Skeletal muscle cell (primary cell): ENCODE results near the gene CACNA1B.
"Not testable (repeated sequence)": the region's sequence is repeated elsewhere in the genome, so short reads cannot be mapped to it uniquely, and the experiment has no call there.

Experiments
- DNase-seq: peaks from one replicate; pipeline ENCODE4 v3.0.0-alpha.2; 2010; ENCODE audit warnings: low read depth
- H3K4me3 ChIP-seq: 2 replicates; pipeline ENCODE4 v1.5.1; 2011; ENCODE audit warnings: low read depth, mild to moderate bottlenecking, control low read depth, low read length, moderate library complexity

CACNA1B gene

DNA sequence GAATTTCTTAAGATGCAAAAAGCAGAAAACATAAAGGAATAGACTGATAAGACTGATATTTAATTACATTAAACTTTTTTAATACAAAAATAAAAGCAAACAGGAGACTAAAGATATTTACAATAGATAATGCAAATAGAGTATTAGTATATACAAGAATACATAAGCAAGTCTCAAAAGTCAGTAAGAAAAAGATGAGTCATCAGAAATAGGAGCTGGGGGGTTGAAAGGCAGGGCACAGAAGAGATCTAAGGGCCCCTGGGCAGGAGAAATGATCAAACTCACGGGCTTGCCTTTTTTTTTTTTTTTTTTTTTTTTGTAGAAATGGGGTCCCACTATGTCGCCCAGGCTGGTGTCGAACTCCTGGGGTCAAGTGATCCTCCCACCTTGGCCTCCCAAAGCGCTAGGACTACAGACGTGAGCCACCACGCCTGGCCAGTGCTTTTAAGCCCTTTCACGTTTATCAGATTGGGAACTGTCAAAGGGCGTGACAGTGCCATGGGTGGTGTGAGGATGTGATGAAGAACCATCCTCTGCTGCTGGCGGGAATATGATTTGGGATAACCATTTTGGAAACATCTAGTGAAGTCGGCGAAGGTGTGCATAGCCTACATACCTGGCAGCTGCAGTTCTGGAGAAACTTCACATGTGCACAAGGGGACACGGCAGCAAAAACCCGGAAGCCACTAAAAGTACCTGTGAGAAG lies 126.1 kb downstream of the CACNA1B start:
- DNase-seq: no peak

DNA sequence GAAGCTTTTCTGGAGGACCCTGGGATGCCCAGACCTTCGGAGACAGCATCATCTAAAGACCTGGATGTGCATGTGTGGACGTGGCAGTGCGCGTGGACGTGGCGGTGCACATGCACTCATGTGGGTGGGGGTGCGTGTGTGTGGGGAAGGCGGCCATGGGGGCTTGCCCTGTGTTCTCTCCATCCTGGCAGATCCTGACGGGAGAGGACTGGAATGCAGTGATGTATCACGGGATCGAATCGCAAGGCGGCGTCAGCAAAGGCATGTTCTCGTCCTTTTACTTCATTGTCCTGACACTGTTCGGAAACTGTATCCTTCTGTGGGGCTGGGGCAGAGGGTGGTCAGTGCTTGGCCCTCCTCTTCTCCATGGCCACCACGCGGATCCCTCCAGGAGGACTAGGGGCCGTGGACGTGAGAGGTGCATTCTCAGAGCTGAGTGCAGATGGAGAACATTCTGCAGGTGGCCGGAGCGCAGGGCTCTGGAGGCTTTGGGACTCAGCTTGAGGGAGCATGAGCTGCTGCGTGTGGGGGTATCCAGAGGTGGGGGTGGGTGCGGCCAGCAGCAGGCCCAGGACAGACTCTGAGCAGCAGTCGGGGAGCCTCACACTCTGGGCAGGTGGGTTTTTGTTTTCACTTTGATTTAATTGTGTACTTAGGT lies 129.1 kb downstream of the CACNA1B start:
- H3K4me3 ChIP-seq: no peak overlapping the region
- DNase-seq: no peak

More for the DNA sequence above, 126.1 kb downstream of the CACNA1B start:
- no peak overlapping the region for H3K4me3 ChIP-seq

DNA sequence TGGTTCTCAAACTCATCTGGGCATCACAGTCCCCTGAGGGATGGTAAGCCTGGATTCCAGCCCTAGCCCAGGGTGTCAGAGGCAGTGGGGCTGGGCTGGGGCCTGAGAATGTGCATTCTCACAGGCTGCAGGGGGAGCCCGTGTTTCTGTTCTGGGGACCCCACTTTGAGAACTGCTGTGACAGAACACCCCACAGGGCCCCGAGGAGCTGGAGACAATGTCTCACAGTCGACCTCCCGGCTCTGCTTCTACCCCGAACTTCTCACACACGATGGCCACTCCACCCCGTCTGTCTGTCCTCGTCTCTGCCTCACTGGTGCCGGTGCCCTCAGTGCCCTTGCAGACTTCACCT lies 130.0 kb downstream of the CACNA1B start:
- no peak overlapping the region for H3K4me3 ChIP-seq
- DNase-seq: no peak

DNA sequence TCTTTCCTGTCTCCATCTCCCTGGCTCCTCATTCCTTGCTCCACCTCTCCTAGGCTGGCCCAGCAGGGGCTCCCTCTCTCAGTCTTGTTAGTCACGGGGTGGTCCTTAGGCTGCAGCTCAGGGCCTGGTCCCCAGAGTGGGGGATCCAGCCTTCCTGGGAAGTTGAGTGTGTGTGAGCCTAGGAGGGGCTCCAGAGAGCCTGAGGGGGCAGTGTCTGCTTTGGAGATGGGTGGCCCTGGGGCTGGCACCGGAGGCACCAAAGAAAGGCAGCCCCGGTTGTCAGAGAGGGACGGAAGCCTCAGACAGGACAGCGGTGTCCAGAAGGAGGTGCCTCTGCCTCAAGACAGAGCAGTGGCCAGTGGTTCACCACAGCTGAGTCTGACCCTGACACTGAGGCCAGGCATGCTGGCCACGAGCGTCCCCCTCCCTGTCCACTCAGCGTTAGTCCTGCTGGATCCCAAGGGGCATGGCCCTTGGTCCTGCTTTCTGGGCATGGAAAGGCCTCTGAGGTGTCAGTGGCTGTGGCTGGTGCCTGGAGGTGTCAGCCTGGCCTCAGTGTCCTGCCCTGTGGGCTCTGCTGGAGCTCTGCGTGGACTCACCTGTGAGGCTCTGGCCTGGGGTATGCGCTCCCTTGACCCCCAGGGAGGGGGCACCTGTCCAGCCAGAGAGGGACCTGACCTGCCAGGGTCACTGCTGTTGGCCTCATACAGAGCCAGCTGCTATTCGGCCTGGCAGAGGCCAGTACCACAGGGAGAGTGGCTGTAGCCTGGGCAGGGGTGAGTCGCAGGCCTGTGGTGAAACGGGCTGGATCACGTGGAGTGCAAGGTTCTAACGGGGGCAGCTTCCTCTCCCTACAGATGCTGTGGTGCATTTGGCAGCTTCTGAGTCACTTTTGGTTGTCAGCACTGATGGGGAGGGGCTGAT lies 130.6 kb downstream of the CACNA1B start:
- no peak overlapping the region for H3K4me3 ChIP-seq
- DNase-seq: no peak

DNA sequence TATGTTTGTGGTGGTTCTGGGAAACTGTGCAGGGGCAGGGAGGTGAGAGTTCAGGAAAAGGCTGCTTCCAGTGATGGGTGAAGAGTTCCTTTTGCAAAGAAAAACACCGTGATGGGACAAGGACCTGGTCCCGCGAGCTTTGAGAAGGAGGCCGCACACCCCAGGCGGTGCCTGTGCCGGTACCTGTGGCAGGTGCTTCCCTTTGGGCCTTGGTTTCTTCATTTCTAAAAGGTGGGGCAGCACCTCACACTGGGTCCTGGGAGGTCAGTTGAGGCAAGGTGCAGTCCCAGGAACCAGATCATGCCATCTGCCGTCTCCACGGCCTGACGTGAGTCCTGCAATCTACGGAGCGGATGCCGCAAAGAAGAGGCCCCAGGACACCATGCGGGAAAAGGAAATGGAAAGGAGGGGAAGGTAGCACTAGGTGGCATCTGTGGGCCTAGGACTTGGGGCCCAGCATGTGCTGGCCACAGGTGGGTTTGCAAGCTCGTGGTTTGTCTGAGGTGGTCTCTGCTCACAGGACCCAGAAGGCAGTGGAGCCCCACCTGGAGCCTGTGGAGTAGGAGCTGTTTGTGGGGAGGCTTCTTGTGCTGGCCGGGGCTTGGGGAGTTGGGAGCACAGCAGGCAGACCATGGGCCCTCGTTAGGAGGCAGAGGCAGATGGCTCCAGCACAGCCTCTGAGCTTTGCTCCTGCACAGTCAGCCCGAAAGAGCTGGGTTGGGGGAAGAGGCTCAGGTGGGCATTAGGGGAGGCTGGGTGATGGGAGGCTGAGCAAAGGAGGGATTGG lies 131.6 kb downstream of the CACNA1B start:
- no peak overlapping the region for H3K4me3 ChIP-seq
- no peak for DNase-seq

DNA sequence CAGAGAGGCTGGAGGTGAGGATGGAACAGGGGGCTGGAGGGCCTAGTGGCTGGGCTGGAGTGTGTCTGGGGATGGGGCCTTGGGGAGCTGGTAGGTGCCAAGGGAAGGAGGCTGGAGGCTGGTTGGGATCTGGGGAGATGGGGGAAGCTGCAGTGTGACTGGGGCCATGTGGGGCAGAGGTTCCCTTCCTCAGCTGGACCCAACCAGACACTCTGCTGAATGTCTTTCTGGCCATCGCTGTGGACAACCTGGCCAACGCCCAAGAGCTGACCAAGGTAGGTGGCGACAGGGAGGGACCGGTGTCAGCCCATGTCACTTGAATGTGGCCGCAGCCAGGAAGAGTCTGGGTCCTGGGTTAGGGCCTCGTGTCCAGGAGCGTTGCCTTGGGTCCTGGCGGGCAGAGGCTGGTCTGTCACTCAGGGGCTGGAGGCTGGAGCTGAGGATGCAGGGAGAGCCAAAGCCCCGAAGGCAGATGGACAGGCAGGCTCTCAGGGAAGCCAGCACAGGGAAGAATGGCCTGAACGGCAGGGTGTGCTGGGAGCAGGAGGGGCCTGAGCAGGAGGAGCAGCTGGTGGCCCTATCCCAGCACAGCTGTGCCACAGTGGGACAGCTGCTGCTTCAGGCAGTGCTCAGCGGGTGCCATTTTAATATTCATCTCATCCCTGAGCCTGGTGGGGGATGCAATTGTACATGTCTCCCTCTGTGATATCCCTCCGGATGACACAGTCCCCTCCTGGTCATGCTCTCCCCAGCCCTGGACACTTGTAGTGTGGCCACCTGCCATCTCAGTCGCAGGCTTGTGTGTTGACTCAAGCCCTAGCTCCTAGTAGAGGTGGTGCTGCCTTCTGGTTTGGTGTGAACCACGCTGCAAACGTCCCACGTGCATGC lies 132.5 kb downstream of the CACNA1B start:
- no peak for DNase-seq
- H3K4me3 ChIP-seq: no peak overlapping the region

DNA sequence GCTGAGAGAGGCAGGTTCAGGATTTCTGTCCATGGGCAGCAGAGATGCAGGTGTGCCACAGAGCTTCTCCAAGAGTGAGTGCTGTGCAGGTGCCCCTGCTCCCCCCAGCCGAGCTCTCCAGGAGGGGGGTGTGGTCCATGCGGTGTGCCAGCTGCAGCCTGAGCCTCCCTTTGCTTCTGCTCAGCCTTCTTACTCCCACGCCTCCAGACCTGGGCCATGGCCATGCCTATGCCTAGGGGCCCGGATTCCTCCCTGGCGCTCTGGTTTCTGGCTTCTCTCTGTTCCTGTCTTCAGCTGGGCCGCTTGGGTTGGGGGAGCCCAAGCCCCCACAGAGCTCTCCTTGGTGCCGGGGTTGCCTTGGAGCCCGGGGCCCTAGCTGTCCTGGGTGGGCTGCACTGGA lies 133.3 kb downstream of the CACNA1B start:
- H3K4me3 ChIP-seq: no peak overlapping the region
- DNase-seq: no peak

DNA sequence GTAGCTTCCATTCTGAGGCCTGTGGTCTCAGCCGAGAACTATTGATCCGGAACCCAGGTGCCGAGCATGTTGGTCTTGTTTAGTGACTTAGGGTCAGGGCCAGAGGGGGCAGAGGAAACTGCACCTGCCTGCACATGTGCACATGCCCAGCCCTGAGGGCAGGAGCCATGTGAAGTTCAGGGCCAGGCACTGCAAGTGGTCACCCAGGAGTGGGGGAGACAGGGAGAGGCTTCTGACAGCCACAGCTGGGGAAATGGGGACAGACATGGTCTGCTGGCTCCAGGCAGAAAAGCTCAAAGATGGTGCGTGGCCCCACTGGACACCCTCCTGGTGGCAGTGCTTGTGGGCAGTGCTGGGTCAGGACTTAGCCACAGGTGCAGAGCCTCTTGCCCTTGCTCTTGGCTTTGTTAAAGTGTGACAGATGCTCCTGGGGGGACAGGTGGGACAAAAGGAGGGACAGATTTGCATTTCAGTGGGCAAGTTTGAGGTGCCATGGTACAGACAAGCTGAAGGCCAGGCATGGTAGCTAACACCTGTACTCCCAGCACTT lies 134.4 kb downstream of the CACNA1B start:
- DNase-seq: no peak

DNA sequence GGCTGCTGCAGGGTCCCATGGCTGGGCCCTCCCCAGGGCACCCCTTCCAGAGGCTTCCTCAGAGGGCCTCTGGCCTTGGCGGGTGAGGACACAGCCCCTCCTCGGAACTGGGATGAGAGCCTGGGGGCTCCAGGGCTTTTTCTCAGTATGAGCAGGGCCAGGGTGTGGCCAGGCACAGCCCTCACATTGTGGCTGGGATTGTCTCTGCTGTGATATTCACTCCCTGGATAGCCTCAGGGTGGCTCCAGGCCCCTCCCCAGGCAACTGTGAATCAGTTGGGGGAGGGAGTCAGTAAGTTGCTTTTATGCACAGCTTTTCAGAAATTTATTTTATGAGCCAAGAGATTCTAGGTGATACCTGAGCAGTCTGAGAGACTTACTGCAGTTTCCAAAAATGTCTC lies 135.7 kb downstream of the CACNA1B start:
- no peak for DNase-seq
- H3K4me3 ChIP-seq: no peak overlapping the region

More for the DNA sequence above, 134.4 kb downstream of the CACNA1B start:
- H3K4me3 ChIP-seq: no peak overlapping the region

DNA sequence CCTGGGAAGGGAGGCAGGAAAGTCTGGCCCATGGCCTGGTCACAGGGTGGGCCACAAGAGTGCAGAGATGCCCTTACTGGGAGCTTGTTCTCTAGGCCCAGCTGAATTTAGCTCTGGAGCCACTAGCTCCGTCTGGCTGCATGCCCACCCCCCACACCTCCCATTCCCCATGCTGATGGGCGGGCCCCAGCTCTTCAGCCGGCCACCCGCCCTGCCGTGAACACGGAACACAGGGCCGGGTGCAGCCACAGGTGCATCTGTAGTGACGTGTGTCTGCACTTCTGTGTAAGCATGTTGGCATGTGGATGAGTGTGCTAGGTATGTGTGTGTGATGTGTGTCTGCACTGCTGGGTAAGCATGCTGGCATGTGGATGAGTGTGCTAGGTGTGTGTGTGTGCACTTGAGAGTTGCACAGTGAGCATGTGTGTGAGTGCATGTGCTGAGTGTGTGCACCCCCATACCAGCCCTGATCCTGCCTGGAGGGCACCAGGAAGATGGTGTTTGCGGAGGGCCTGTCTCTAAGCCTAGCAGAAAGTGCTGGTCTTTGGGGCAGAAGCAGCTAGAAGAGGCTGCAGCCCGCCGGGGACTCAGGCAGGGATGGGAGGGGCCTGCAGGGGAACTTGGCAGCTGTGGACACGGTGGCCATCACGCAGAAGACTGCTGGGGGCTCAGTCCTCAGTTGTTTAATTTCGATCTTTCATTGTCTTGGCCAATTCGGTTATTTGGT lies 136.4 kb downstream of the CACNA1B start:
- H3K4me3 ChIP-seq: no peak overlapping the region

DNA sequence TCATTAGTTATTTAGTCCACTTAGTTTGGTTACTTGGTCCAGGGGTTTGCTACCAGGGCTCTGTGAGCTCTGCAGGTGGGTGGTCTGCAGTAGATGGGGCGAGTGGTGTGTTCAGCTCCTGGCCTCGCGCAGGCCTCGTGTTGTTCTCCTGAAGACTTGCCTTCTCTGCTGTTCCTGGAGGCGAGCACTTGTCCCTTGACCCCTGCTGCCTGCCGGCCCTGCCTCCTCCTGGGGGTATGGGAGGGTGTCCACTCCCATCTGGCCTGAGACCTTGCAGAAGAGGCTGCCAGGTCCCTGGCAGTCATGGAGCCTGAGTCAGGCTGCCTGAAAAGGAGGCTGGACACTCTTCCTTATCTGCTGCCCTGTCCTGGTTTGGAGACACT lies 137.0 kb downstream of the CACNA1B start:
- H3K4me3 ChIP-seq: no peak overlapping the region
- DNase-seq: no peak

More for the DNA sequence above, 136.4 kb downstream of the CACNA1B start:
- DNase-seq: no peak

DNA sequence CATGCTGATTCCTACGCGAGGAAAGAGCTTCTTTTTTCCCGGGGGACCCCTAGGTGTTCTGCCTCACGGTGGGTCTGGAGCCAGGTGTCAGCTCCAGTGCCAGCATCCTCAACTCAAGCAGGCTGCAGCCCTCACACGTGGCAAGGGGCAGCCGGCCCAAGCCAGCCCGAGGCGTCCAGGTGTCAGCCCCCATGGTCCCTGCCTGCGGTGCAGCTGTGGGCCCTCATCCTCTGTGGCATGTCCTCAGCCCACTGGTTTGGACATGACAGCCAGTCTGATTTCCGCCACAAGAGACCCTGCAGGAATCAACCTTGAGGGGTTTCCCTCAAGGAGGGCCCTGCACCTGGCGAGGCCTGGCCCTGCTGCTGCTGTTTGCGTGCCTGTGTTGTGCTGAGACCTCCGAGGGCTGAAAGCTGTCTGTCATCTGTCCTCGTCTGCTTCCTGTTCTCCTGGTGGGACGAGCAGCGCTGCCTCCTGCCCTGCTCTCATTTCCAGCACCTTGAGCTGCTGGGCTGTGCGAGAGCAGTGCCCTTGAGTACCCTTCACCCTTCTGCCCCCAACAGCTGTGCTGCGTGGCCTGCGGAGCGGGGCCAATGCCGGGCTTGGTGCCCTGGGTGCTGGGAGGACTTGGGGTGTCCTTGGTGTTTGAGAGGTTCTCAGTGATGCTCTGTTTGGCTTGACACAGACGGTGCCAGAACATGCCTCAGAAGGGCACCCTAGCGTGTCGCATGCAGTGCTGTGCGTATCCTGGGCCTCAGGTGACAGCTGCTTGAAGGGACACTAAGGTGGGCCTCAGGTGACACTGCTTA lies 137.6 kb downstream of the CACNA1B start:
- DNase-seq: no peak
- H3K4me3 ChIP-seq: no peak overlapping the region

DNA sequence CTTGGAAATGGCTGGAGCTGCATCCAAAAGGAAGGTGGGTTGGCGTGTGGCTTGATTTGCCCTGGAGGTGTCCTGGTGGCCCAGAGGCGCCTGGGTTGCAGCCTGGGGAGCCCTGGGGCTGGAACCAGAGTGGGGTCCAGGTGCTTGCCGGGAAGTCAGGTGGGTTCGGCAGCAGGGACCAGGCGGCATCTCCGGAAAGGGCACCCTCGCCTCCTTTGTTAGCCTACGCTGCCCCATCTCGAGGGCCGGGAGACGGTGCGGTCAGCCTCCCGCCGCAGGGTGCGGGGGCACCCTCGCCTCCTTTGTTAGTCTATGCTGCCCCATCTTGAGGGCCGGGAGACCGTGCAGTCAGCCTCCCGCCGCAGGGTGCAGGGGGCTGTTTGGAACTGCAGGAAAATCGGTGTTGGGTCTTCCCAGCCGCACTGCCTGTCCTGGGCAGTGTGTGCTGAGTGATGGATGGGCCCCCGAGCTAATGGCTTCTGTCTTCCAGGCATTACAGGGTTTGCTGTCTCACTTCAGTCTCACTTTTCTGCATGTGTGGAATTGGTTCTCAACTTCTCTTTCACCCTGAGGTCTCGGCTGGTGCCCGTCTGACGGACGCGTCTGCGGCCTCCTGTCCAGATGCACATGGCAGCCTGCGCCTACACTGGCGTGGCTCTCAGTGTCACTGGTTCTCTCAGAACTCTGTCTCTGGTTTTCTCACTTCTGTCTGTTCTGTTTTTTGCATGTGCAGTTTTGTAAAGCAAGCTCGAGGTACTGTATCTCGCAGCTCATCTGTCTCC lies 139.0 kb downstream of the CACNA1B start:
- H3K4me3 ChIP-seq: no peak overlapping the region

DNA sequence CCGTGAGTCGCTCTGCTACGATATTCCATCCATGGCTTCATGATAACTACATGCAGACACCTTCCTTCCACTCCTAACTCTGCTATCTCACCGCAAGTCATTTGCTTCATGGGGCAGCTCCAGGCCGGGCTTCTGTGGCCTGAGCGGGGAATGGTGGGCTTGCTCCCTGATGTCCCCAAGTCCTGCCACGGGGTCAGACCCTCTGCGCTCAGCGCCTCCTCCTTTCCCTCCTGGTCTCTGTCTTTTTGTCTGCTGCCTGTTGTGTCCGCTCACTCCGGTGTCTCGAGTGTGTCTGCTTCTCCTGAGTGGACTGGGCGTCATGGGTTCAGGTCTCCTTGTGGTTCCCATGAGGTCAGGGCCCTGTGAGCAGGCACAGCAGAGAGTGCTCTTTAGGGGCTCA lies 139.6 kb downstream of the CACNA1B start:
- no peak for DNase-seq
- no peak overlapping the region for H3K4me3 ChIP-seq

More for the DNA sequence above, 139.0 kb downstream of the CACNA1B start:
- no peak for DNase-seq

DNA sequence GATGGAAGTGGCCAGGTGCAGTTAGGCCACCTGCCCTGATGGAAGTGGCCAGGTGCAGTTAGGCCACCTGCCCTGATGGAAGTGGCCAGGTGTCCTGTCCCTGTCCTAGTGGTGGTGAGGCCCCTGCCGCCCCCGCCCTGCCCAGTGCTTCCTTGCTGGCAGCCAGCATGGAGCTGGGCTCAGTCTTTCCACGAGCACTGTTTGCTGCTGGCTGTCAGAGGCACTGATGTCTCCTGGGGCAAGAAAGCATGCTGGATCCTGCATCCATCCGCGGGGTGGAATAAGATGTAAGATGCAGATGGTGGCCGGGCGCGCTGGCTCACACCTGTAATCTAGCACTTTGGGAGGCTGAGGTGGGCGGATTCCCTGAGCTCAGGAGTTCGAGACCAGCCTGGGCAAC lies 141.9 kb downstream of the CACNA1B start:
- not testable (repeated sequence) for DNase-seq

DNA sequence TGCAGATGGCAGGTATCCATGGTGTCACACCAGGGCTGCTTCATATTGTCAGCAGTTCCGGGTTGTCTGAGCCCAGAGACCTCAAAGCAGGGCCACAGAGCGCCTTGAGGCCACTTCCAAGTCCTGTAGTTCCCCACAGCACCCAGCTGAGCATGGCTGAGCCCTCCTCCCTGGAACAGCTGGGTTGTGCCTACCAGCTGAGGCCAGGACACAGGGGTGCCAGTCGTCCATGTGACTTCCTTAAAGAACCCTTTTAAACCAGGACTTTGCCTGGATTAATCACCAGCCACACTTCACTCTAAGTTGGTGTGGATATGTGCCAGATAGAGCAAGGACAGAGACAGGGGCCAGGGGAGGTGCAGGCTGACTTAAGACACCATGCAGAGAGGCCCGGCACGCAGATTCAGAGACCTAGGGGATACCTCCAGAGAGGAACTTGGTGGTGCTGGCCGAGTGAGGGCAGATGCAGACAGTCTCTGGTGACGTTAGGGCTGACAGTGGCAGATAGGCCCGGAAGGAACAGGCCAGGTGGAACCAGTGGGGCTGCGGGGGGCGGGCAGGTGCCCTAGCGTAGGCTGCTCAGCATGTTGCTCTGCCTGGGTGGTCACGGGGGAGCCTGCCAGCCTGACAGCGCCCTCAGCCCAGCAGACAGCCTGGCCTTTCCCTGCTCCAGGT lies 142.7 kb downstream of the CACNA1B start:
- no peak overlapping the region for H3K4me3 ChIP-seq

More for the DNA sequence above, 141.9 kb downstream of the CACNA1B start:
- not testable (repeated sequence) for H3K4me3 ChIP-seq

More for the DNA sequence above, 142.7 kb downstream of the CACNA1B start:
- no peak for DNase-seq
